Kidney epithelial cell (primary cell): Measurements from ENCODE around the gene CXorf58. TPM values are rescaled to one million over a fixed set of nuclear protein-coding genes. Genes with fewer than 3 reads are reported as not detected.

Experiments
- DNase-seq: peaks from one replicate; pipeline ENCODE4 v3.0.0-alpha.2; 2010; ENCODE audit warnings: low read depth
- H3K27me3 ChIP-seq: 2 replicates; pipeline ENCODE4 v1.6.0; 2011; ENCODE audit warnings: low read length; ENCODE audit not compliant: control insufficient read depth, insufficient read depth
- H3K36me3 ChIP-seq: 2 replicates; pipeline ENCODE4 v1.5.1; 2011; ENCODE audit warnings: low read length; ENCODE audit not compliant: control insufficient read depth, insufficient read depth
- H3K4me3 ChIP-seq: 2 replicates; pipeline ENCODE4 v1.5.1; 2011; ENCODE audit warnings: low read depth, mild to moderate bottlenecking, control low read depth, low read length
- total RNA-seq: library from RNA; depleted of rRNA; stranded (reverse); fragments of >200 nt; gene quantifications from 2 replicates; pipeline ENCODE4 v1.2.3, GENCODE V29; 2015
- TF ChIP-seq, protein P1 (sequence below): IDR thresholded peaks from 2 replicates; pipeline ENCODE4 v1.5.1; 2011; ENCODE audit warnings: mild to moderate bottlenecking, moderate library complexity, low read length, control low read depth, inconsistent platforms; ENCODE audit not compliant: insufficient read depth, poor library complexity, severe bottlenecking

Gene CXorf58
- total RNA-seq, 1 donor from 2014 or later: not detected

DNA sequence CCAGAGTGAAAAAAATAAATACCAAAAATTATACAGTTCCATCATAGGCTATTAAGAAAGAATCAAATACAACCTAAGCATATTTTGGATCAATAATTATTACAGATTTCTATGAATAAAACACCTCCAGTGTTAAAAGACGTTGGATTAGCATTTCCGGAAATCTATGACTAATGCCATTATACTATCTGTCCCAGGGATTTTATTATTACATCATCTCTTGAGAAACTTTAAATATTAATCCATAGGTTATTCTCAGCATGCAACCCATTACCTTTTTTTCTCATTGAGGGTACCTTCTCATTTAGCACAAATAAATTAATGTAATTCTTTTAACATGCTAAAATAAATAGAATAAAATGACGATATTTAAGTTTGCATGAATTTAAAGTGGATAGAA, 44.6 kb downstream of the CXorf58 start:
- no peak for DNase-seq
- H3K36me3 ChIP-seq: no peaks in the 10 kb centered on the region
- H3K27me3 ChIP-seq: no peaks in the 10 kb centered on the region
- H3K4me3 ChIP-seq: no peak overlapping the region
- TF ChIP-seq, protein P1, sequence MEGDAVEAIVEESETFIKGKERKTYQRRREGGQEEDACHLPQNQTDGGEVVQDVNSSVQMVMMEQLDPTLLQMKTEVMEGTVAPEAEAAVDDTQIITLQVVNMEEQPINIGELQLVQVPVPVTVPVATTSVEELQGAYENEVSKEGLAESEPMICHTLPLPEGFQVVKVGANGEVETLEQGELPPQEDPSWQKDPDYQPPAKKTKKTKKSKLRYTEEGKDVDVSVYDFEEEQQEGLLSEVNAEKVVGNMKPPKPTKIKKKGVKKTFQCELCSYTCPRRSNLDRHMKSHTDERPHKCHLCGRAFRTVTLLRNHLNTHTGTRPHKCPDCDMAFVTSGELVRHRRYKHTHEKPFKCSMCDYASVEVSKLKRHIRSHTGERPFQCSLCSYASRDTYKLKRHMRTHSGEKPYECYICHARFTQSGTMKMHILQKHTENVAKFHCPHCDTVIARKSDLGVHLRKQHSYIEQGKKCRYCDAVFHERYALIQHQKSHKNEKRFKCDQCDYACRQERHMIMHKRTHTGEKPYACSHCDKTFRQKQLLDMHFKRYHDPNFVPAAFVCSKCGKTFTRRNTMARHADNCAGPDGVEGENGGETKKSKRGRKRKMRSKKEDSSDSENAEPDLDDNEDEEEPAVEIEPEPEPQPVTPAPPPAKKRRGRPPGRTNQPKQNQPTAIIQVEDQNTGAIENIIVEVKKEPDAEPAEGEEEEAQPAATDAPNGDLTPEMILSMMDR: no peak

DNA sequence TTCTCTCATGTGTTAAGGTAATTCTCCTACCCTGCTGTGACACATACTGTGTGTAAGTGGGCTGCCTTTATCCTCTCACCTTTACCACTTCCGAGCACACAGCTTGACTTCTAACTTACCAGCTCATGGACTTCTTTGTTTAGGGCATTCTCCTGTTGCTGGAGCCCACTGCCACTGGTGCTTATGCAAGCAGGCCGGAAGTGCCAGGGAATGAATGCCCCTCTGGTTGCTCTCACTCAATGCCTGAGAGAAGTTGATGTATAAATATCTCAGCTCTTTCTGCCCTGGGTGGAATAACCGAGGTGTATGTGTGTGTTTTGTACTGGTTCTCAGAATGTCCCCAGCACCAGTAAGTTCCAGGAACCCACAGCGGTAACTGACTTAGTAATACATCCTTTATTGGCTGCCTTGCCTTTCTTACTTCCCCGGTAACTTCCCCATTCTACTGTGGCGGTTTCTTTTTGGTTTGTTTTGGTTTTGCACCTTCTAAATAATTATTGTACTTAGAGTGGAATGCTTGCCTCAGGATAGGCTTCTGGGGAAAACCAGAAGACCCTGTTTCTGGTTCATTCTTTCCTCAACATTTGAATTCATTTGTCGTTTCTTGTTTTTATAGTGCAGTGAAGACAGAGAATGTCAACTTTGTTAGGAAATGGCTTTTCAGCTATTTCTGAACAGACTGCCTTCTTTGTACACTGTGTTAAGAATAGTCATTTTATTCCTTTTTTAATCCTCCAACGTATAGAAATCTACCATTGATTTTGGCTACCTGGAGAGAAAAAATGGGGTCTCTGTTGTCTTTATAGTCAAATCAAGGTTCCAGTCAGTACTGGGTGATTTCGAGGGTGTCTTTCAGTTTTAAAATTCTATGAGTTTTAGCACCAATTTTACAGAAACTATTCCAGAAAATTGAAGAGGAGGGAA, 45.4 kb downstream of the CXorf58 start:
- no peaks in the 10 kb centered on the region for H3K36me3 ChIP-seq
- TF ChIP-seq, protein P1: no peak
- H3K27me3 ChIP-seq: no peaks in the 10 kb centered on the region
- no peak overlapping the region for H3K4me3 ChIP-seq
- DNase-seq: no peak

- Histone ChIP-seq H3K4me3 (no peak overlapping the region), H3K27me3 (no peaks in the 10 kb centered on the region), H3K36me3 (no peaks in the 10 kb centered on the region)
- no peak for DNase-seq
- TF ChIP-seq, protein P1: no peak
These were observed 46.1 kb downstream of the CXorf58 start for GRCh38 chrX:23953908-23954269.

GRCh38 chrX:23954396-23954795, 46.6 kb downstream of the CXorf58 start:
- TF ChIP-seq, protein P1: no peak

DNA sequence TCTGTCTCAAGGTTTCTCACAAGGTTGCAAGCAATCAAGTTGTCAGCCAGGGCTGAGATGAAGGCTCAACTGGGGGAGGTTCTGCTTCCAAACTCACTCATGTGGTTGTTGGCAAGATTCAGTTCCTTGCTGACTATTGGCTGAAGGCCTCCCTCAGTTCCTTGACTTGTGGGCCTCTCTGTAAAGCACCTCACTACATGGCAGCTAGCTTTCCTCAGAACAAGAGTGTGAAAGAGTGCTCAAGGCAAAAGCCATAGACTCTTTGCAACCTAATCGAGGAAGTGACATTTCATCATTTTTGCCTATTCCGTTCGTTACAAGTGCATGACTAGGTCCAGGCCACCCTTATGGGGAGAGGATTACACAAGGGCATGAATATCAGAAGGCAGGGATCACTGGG, 52.0 kb downstream of the CXorf58 start:
- no peak overlapping the region for H3K4me3 ChIP-seq
- no peaks in the 10 kb centered on the region for H3K27me3 ChIP-seq
- TF ChIP-seq, protein P1: no peak
- no peaks in the 10 kb centered on the region for H3K36me3 ChIP-seq
- no peak for DNase-seq

More at GRCh38 chrX:23954396-23954795, 46.6 kb downstream of the CXorf58 start:
- no peaks in the 10 kb centered on the region for H3K27me3 ChIP-seq
- DNase-seq: no peak
- H3K36me3 ChIP-seq: no peaks in the 10 kb centered on the region
- no peak overlapping the region for H3K4me3 ChIP-seq
